ENCODE measurements around the gene CLASP2.

GRCh38 chr3:33496449-33496848, 221.6 kb downstream of the CLASP2 start:
- TF ChIP-seq CTCF (IDR thresholded peaks at IDR 0.05) (no peak), POLR2AphosphoS5 (IDR thresholded peaks at IDR 0.05; ENCODE audit: low read depth, low read length) (no peak), REST (IDR thresholded peaks at IDR 0.05; ENCODE audit: insufficient read depth in 1 of 2, low read depth in 2 of 2, low read length in 1 of 2) (no peak), SIN3A (IDR thresholded peaks at IDR 0.05; ENCODE audit: borderline replicate concordance, insufficient read depth, low read depth, low read length) (no peak), TCF7L2 (IDR thresholded peaks at IDR 0.05; ENCODE audit: low read depth, low read length) (no peak)

All from Panc1 (cell line).